Testis (tissue), 3 donors: ENCODE data around the gene FAM216A. TPM values are rescaled to one million over a fixed set of nuclear protein-coding genes. Genes with fewer than 3 reads are reported as not detected.
"Not testable (repeated sequence)": the region's sequence is repeated elsewhere in the genome, so short reads cannot be mapped to it uniquely, and the experiment has no call there.

Experiments used
- DNase-seq: peaks from one replicate; pipeline ENCODE4 v3.0.0-alpha.2; 2019
- H3K27ac ChIP-seq, 2 donors: fragments of 200-600 bp; sonication (generic); one replicate each; pipeline ENCODE4 v1.5.1; 2019
- H3K27me3 ChIP-seq: fragments of 200-600 bp; sonication (generic); one replicate; pipeline ENCODE4 v1.5.1; 2019
- H3K36me3 ChIP-seq: fragments of 200-600 bp; sonication (generic); one replicate; pipeline ENCODE4 v1.5.1; 2017; ENCODE audit warnings: low read depth; ENCODE audit errors: missing control alignments
- H3K4me1 ChIP-seq: fragments of 200-600 bp; sonication (generic); one replicate; pipeline ENCODE4 v1.5.1; 2019
- H3K4me3 ChIP-seq, 2 donors: fragments of 200-600 bp; sonication (generic); one replicate each; pipeline ENCODE4 v1.5.1; 2017 to 2019
- H3K9me3 ChIP-seq: fragments of 200-600 bp; sonication (generic); one replicate; pipeline ENCODE4 v1.5.1; 2017
- POLR2A ChIP-seq: fragments of 450-650 bp; IDR thresholded peaks from one replicate; pipeline ENCODE4 v1.6.1; 2017; ENCODE audit warnings: antibody characterized with exemption, mild to moderate bottlenecking, moderate library complexity
- WGBS, 2 donors: methylation state at CpG; one replicate each; pipeline ENCODE4 v1.1.5; 2018; 5-methylcytosine and 5-hydroxymethylcytosine counted together
- intact Hi-C: fragments of 100-400 bp; cut with DNase I; formaldehyde crosslinking; loops from one replicate; pipeline ENCODE4 v1.15.1; 2023; ENCODE audit warnings: low total_unique reads
- polyA plus RNA-seq: library from polyadenylated mRNA; stranded (reverse); fragments of 350-450 nt; fragmentation: Illumina TruSeq; extraction: RNeasy Lipid Tissue Mini Kit (QIAGEN cat#74804); gene quantifications from one replicate; pipeline ENCODE4 v1.2.3, GENCODE V29; 2014; ENCODE audit warnings: low read depth, low replicate concordance; ENCODE audit not compliant: insufficient read depth
- total RNA-seq, 2 donors: library from RNA; depleted of rRNA; stranded (reverse); fragments of >200 nt; gene quantifications; one replicate each; pipeline ENCODE4 v1.2.3, GENCODE V29; 2016
- TF ChIP-seq, protein P1 (sequence below), 3 experiments: fragments of 450-650 bp in 2 of 3; fragments of 200-600 bp in 1 of 3; sonication (generic) in 1 of 3; IDR thresholded peaks; one replicate each; pipeline ENCODE4 v1.5.1; 2016 to 2019; ENCODE audit warnings: antibody characterized with exemption in 3 of 3, mild to moderate bottlenecking in 2 of 3, moderate library complexity in 1 of 3

The FAM216A gene
- total and polyA plus RNA-seq, 3 donors from 2014 or later: 39.7 to 110 (median 45.6) TPM

DNA sequence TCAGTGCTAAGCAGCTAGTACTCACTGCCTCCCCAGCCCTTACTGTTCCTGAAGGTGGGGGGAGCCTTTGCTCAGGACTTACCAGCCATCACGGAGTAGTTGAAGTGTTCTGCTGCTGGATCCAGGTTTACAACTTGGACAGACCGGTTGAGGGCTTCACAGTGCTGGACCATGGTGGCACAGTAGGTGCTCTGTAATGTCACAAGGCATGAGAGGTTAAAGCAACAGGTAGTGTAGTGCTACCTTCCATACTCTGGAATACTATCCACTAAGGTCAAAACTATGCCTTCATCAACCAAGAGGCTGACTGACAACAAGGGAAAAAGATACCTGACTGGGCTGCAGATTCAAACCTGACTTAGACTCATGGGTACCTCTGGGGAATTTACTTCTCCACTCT lies 3.6 kb upstream of the FAM216A start:
- no peak for DNase-seq
- H3K9me3 ChIP-seq: no peaks in the 10 kb centered on the region
- TF ChIP-seq, protein P1, sequence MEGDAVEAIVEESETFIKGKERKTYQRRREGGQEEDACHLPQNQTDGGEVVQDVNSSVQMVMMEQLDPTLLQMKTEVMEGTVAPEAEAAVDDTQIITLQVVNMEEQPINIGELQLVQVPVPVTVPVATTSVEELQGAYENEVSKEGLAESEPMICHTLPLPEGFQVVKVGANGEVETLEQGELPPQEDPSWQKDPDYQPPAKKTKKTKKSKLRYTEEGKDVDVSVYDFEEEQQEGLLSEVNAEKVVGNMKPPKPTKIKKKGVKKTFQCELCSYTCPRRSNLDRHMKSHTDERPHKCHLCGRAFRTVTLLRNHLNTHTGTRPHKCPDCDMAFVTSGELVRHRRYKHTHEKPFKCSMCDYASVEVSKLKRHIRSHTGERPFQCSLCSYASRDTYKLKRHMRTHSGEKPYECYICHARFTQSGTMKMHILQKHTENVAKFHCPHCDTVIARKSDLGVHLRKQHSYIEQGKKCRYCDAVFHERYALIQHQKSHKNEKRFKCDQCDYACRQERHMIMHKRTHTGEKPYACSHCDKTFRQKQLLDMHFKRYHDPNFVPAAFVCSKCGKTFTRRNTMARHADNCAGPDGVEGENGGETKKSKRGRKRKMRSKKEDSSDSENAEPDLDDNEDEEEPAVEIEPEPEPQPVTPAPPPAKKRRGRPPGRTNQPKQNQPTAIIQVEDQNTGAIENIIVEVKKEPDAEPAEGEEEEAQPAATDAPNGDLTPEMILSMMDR (IDR thresholded peaks at IDR 0.05): no peak
- TF ChIP-seq POLR2A: no peak
- H3K27me3 ChIP-seq: no peaks in the 10 kb centered on the region
- no peaks in the 10 kb centered on the region for H3K36me3 ChIP-seq
- WGBS, 2 donors: 78 to 79% methylated on average over 2 of the region's 2 CpGs
- no peak overlapping the region for H3K4me3 ChIP-seq
- intact Hi-C loops: loop anchor here (10.0 kb wide), 1 partner anchor 130 kb away; no protein-coding TSS in a partner anchor
- H3K27ac ChIP-seq: no peak overlapping the region
- H3K4me1 ChIP-seq: peaks cover 10% of the 10 kb centered on the region

DNA sequence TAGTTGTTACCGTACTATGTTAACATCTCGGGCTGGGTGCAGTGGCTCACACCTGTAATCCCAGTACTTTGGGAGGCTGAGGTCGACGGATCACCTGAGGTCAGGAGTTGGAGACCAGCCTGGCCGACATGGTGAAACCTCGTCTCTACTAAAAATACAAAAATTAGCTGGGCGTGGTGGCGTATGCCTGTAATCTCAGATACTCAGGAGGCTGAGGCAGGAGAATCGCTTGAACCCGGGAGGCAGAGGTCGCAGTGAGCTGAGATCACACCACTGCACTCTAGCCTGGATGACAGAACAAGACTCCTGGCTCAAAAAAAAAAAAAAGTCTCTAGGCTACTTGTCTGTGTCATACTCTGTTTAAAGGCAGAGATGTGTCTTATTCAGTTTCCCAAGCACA lies 2.9 kb upstream of the FAM216A start:
- not testable (repeated sequence) for H3K27me3 ChIP-seq, DNase-seq, H3K9me3 ChIP-seq, H3K36me3 ChIP-seq, H3K27ac ChIP-seq, H3K4me3 ChIP-seq
- intact Hi-C loops: loop anchor here (10.0 kb wide), 1 partner anchor 129 kb away; no protein-coding TSS in a partner anchor
- peaks cover 10% of the 10 kb centered on the region for H3K4me1 ChIP-seq
- 86 to 88% methylated on average over 11 of the region's 11 CpGs for WGBS, 2 donors

DNA sequence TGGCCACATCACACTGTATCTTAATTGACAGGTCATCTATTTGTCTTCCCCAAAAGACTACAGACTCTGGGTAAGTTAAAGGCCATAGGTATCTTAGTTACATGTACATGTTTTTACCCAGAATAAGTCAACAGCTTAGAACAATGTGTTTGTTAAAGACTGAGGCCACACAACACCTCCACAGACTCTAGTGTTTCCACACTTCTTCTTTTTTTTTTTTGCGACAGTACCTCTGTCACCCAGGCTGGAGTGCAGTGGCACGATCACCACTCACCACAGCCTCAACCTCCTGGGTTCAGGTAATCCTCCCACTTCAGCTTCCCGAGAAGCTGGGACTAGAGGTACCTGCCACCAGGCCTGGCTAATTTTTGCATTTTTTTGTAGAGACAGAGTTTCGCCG lies 1.9 kb upstream of the FAM216A start:
- no peaks in the 10 kb centered on the region for H3K36me3 ChIP-seq
- H3K27me3 ChIP-seq: no peaks in the 10 kb centered on the region
- peaks cover 10% of the 10 kb centered on the region for H3K4me1 ChIP-seq
- intact Hi-C loops: loop anchor here (10.0 kb wide), 1 partner anchor 128 kb away; no protein-coding TSS in a partner anchor
- TF ChIP-seq, protein P1 (IDR thresholded peaks at IDR 0.05): no peak
- TF ChIP-seq POLR2A: no peak
- DNase-seq: no peak
- H3K9me3 ChIP-seq: no peaks in the 10 kb centered on the region
- H3K27ac ChIP-seq: no peak overlapping the region
- H3K4me3 ChIP-seq: no peak overlapping the region
- 31 to 54% methylated on average over 5 of the region's 5 CpGs for WGBS, 2 donors

DNA sequence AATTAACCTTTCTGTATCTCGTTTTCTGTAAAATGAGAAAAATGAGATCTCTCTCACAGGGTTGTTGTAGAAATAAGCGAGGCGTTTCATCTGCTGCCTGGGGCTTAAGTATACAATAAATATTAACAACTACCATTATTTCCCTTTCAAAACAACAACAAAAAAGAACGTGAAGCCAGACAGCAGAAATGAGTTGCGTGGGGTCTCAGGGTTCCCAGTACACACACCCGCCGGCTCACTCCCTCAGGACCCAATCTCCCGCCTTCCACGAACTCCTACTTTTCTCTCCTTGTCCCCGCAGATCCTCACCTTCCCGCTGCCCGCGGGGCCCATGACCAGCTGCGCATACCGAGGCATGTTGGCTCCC lies 815 bp upstream of the FAM216A start:
- no peak for TF ChIP-seq POLR2A
- TF ChIP-seq, protein P1 (IDR thresholded peaks at IDR 0.05): no peak
- Histone ChIP-seq H3K4me1 (peaks cover 10% of the 10 kb centered on the region), H3K9me3 (no peaks in the 10 kb centered on the region), H3K4me3 (peak overlapping the region; percentile 74 to 83), H3K27ac (peak overlapping the region; percentile 32 to 91), H3K27me3 (no peaks in the 10 kb centered on the region), H3K36me3 (no peaks in the 10 kb centered on the region)
- 0 to 1% methylated on average over 13 to 15 of the region's 15 CpGs for WGBS, 2 donors
- no peak for DNase-seq
- intact Hi-C loops: loop anchor here (10.0 kb wide), 1 partner anchor 127 kb away; no protein-coding TSS in a partner anchor

DNA sequence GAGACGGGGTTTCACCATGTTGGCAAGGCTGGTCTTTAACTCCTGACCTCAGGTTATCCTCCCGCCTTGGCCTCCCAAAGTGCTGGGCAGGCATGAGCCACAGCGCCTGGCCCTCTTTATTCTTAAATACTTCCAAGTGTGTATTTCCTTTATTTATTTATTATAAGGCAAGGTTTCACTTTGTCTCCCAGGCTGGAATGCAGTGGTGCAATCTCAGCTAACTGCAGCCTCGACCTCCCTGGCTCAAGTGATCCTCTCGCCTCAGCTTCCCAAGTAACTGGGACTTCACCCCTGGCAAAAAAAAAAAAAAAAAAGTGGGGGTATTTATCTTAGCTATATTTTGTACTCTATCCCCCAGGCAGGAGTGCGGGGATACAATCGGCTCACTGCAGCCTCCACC lies 6.8 kb downstream of the FAM216A start:
- H3K36me3 ChIP-seq: no peaks in the 10 kb centered on the region
- no peaks in the 10 kb centered on the region for H3K27me3 ChIP-seq
- no peaks in the 10 kb centered on the region for H3K9me3 ChIP-seq
- DNase-seq: no peak
- intact Hi-C loops: no loop called here
- no peak overlapping the region for H3K4me3 ChIP-seq
- H3K27ac ChIP-seq: no peak overlapping the region
- H3K4me1 ChIP-seq: no peaks in the 10 kb centered on the region
- no peak for TF ChIP-seq POLR2A
- TF ChIP-seq, protein P1 (IDR thresholded peaks at IDR 0.05): no peak
- WGBS, 2 donors: 87 to 98% methylated on average over 7 of the region's 7 CpGs
